HFF-Myc (cell line): ENCODE measurements around the gene BLTP2.

Experiments
- DNase-seq: peaks from one replicate; pipeline ENCODE4 v3.0.0-alpha.2; 2011; ENCODE audit warnings: low read depth; ENCODE audit errors: extremely low read depth
- H3K4me3 ChIP-seq: replicated peaks from 2 replicates; pipeline ENCODE4 v1.5.1; 2011; ENCODE audit warnings: low read depth, mild to moderate bottlenecking, control low read depth, low read length
- CTCF ChIP-seq: IDR thresholded peaks from 2 replicates; pipeline ENCODE4 v1.5.1; 2012; ENCODE audit warnings: mild to moderate bottlenecking, low read depth, low read length, control low read depth; ENCODE audit errors: missing control alignments

The BLTP2 gene

DNA sequence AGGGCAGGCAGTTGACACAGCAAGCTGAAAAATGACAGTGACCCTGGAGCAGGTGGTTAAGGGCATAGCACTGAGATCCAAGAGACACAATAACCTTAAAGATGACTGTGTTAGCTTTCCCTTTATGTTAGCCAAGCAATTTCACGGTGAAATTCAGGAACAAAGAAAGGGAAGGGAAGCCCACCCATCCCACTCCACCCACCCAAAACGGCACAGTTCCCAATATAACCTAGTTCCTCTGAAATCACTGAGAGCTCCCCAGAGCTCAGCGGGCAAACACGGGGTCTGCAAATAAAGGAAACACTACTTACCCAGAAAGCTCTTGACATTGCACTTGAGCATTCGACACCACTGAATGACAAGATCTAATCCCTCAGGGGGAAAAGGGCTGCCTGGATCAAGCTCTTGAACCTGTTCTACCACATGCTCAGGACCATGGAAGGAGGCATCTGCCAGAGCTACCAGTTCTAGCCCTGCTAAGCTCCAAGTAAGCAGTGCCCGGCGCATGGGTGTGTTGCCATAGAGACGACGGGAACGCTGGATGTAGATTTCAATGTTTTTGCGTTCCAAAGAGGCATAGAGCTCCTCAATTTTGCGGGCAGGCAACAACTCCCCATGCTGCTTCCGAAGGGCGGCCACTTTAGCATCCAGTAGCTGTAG is 10.6 kb downstream of the BLTP2 start:
- no peak for TF ChIP-seq CTCF
- DNase-seq, result no peak
- no peak overlapping the region for H3K4me3 ChIP-seq

- no peak for TF ChIP-seq CTCF
- no peak for DNase-seq
- H3K4me3 ChIP-seq, result no peak overlapping the region
Measured at GRCh38 chr17:28626818-28627217, 18.1 kb downstream of the BLTP2 start.

DNA sequence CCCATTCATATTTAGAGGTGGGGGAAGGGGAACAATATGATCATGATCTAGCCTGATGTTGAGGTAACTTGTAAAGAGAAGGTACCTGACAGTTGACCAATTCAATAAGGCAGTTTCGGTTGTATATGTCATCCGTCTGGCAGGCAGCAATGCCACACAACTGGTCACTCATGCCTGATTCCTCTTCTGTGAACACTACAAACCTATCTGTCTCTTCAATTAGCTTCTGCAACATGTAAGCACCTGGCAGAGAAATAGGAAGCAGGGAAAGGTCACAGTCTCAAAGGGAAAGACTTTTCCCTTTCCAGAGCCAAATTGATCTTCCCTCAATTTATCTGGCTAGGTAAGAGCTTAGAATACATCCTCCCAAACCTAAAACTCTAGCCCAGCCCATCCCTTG is 20.8 kb downstream of the BLTP2 start:
- no peak for TF ChIP-seq CTCF
- DNase-seq, result no peak
- no peak overlapping the region for H3K4me3 ChIP-seq

DNA sequence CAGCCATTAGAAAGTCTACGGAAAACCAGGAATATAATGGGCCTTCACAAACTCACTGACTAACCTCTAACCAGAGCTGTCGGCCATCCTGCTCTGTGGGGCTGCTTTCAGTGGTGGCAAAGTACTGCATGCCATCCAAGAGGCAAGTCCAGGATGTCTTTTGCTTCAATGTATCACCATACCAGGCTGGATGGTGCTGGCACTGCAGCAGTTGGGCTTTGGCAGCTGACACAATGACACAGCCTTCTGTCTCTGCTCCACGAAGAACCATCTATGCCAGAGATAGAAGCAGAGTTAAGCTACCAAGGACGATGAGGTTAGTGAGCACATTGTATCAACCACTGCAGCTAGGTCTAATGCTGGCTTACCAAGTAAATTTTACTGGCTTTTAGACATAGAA is 21.3 kb downstream of the BLTP2 start:
- DNase-seq, result no peak
- no peak for TF ChIP-seq CTCF
- no peak overlapping the region for H3K4me3 ChIP-seq

DNA sequence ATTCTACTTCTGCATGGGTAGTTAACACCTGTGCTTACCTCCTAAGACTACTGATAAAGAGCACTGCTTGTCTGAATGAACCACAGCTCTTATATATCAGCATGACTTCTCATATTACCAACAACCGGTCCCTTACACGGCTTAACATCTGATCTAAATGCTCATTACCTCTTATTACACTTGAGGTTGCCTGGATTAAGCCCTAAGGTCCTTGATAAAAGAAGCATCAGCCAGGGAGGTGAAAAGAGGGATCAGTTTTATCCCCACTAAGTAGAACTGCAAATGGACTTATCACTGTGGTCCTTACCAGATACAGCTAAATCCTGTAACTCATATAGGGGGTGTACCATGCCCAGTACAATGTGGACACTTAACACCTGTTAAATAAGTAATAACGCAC is 22.8 kb downstream of the BLTP2 start:
- DNase-seq, result no peak
- no peak overlapping the region for H3K4me3 ChIP-seq
- TF ChIP-seq CTCF, result no peak

DNA sequence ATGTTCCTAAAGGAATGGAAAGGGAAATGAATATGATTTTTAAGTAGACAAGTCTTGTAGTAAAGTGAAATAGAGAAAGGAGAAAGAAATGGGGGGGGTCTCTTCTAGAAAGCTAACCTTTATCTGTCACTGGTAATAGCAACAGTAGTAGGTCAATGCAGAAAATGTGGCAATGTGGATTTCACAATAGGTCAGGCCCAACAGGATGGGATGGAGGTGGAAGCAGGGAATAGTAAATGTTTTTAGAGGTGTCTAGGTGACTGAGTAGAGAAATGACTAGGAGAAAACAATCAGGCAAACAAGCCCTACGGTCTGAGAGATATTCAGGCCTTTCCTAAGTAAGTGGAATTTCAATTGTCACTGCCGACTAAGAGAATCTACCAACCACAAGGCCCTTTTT is 24.9 kb downstream of the BLTP2 start:
- no peak overlapping the region for H3K4me3 ChIP-seq
- no peak for TF ChIP-seq CTCF
- no peak for DNase-seq

- DNase-seq, result no peak
- H3K4me3 ChIP-seq, result no peak overlapping the region
- no peak for TF ChIP-seq CTCF
Measured at GRCh38 chr17:28618464-28618863, 26.5 kb downstream of the BLTP2 start.
